CD14-positive monocyte (primary cell): ENCODE results near the gene MAP2K5. TPM values are rescaled to one million over a fixed set of nuclear protein-coding genes. Genes with fewer than 3 reads are reported as not detected.

Experiments used
- DNase-seq, 3 donors: peaks; one replicate each; pipeline ENCODE4 v3.0.0-alpha.2; 2011 to 2022
- H2AFZ ChIP-seq: 2 replicates; pipeline ENCODE4 v1.6.0; 2012; ENCODE audit warnings: mild to moderate bottlenecking, low read depth, low read length, inconsistent platforms; ENCODE audit not compliant: insufficient read depth, poor library complexity, severe bottlenecking
- H3K27ac ChIP-seq, 2 donors: 1 replicate in 1 of 2; 2 replicates in 1 of 2; pipeline ENCODE4 v1.5.1; 2012 to 2013; ENCODE audit warnings: low read length in 2 of 2, control low read depth in 1 of 2, inconsistent platforms in 1 of 2, low read depth in 1 of 2, mild to moderate bottlenecking in 1 of 2
- H3K27me3 ChIP-seq, 2 donors: one replicate each; pipeline versions ENCODE4 v1.6.0 to v1.6.1; 2011 to 2013; ENCODE audit warnings: low read length in 2 of 2; ENCODE audit not compliant: control insufficient read depth in 2 of 2, insufficient read depth in 2 of 2
- H3K36me3 ChIP-seq, 2 donors: replicated peaks in 1 of 2; 1 replicate in 1 of 2; 2 replicates in 1 of 2; pipeline versions ENCODE4 v1.5.1 to v1.6.1; 2012 to 2013; ENCODE audit warnings: low read length in 2 of 2, control low read depth in 1 of 2, inconsistent platforms in 1 of 2, mild to moderate bottlenecking in 1 of 2; ENCODE audit not compliant: insufficient read depth in 2 of 2, control insufficient read depth in 1 of 2
- H3K4me1 ChIP-seq, 2 donors: 1 replicate in 1 of 2; 2 replicates in 1 of 2; pipeline versions ENCODE4 v1.5.1 to v1.6.1; 2012 to 2013; ENCODE audit warnings: low read length in 2 of 2, control low read depth in 1 of 2, inconsistent platforms in 1 of 2, mild to moderate bottlenecking in 1 of 2, moderate library complexity in 1 of 2; ENCODE audit not compliant: insufficient read depth in 2 of 2, control insufficient read depth in 1 of 2
- H3K4me2 ChIP-seq: replicated peaks from 2 replicates; pipeline ENCODE3; 2012; ENCODE audit warnings: low read length, moderate library complexity, mild to moderate bottlenecking; ENCODE audit not compliant: poor library complexity, severe bottlenecking; ENCODE audit errors: extremely low read depth
- H3K4me3 ChIP-seq, 3 experiments: fragments of 200-600 bp in 1 of 3; sonication (generic) in 1 of 3; replicated peaks in 1 of 3; 1 replicate in 2 of 3; 2 replicates in 1 of 3; pipeline ENCODE4 v1.5.1; 2011 to 2013; ENCODE audit warnings: low read length in 3 of 3, mild to moderate bottlenecking in 3 of 3, control low read depth in 2 of 3, low read depth in 2 of 3, inconsistent platforms in 1 of 3, moderate library complexity in 1 of 3
- H3K79me2 ChIP-seq: 2 replicates; pipeline ENCODE4 v1.6.0; 2012; ENCODE audit warnings: mild to moderate bottlenecking, control low read depth, inconsistent platforms, low read length, moderate library complexity; ENCODE audit not compliant: insufficient read depth
- H3K9ac ChIP-seq: 2 replicates; pipeline ENCODE4 v1.6.0; 2017; ENCODE audit warnings: low read length, mild to moderate bottlenecking; ENCODE audit not compliant: insufficient read depth, poor library complexity, severe bottlenecking
- H3K9me3 ChIP-seq, 2 donors: replicated peaks in 1 of 2; 1 replicate in 1 of 2; 2 replicates in 1 of 2; pipeline versions ENCODE4 v1.5.1 to v1.6.1; 2012 to 2013; ENCODE audit warnings: low read length in 2 of 2, control low read depth in 1 of 2; ENCODE audit not compliant: control insufficient read depth in 1 of 2, insufficient read depth in 1 of 2
- H4K20me1 ChIP-seq: 2 replicates; pipeline ENCODE4 v1.6.0; 2012; ENCODE audit warnings: mild to moderate bottlenecking, low read length, control low read depth, moderate library complexity; ENCODE audit not compliant: insufficient read depth
- H3K27ac Mint-ChIP-seq, 7 donors: one replicate each; pipeline ENCODE4 v1.8.0; 2020; ENCODE audit warnings: mild to moderate bottlenecking in 7 of 7, mixed read lengths in 7 of 7, moderate library complexity in 6 of 7, inconsistent platforms in 2 of 7
- H3K27me3 Mint-ChIP-seq, 3 donors: one replicate each; pipeline ENCODE4 v1.8.0; 2021 to 2022; ENCODE audit warnings: low read depth in 3 of 3, mild to moderate bottlenecking in 3 of 3, mixed read lengths in 3 of 3, moderate library complexity in 3 of 3, inconsistent platforms in 1 of 3
- H3K36me3 Mint-ChIP-seq, 2 donors: one replicate each; pipeline ENCODE4 v1.8.0; 2020; ENCODE audit warnings: mixed read lengths in 2 of 2, inconsistent platforms in 1 of 2, mild to moderate bottlenecking in 1 of 2
- H3K4me1 Mint-ChIP-seq: one replicate; pipeline ENCODE4 v1.8.0; 2020; ENCODE audit warnings: mild to moderate bottlenecking, mixed read lengths
- H3K4me3 Mint-ChIP-seq, 2 donors: one replicate each; pipeline ENCODE4 v1.8.0; 2020; ENCODE audit warnings: mild to moderate bottlenecking in 2 of 2, mixed read lengths in 2 of 2, moderate library complexity in 1 of 2
- H3K9me3 Mint-ChIP-seq, 7 donors: one replicate each; pipeline ENCODE4 v1.8.0; 2020 to 2022; ENCODE audit warnings: mixed read lengths in 7 of 7, mild to moderate bottlenecking in 6 of 7, moderate library complexity in 6 of 7, inconsistent platforms in 2 of 7
- CTCF ChIP-seq: fragments of 200-600 bp; IDR thresholded peaks from one replicate; pipeline ENCODE4 v1.8.0; 2022; ENCODE audit warnings: antibody characterized with exemption, mild to moderate bottlenecking
- whole genome bisulfite sequencing: methylation state at CpG from one replicate; pipeline ENCODE4 v1.1.5; 2013; ENCODE audit warnings: missing lambda C conversion rate; ENCODE audit not compliant: insufficient coverage; 5-methylcytosine and 5-hydroxymethylcytosine counted together
- intact Hi-C, 2 donors: fragments of 100-400 bp; cut with micrococcal nuclease; formaldehyde crosslinking; loops; one replicate each; pipeline versions ENCODE4 v1.15.0 to v1.15.1; 2023
- polyA plus RNA-seq, 3 donors: library from polyadenylated mRNA; depleted of rRNA in 1 of 3; unstranded in 2 of 3; stranded (reverse) in 1 of 3; fragments of 300-500 nt in 2 of 3; fragments of >200 nt in 1 of 3; fragmentation: Illumina TruSeq in 2 of 3; gene quantifications; 1 replicate in 2 of 3; 2 replicates in 1 of 3; pipeline ENCODE4 v1.2.3, GENCODE V29; 2012 to 2021

MAP2K5 gene
- polyA plus RNA-seq, 3 donors: 10.2 to 11.3 (median 10.6) TPM

GRCh38 chr15:67841513-67841762 lies 298.9 kb downstream of the MAP2K5 start:
- H3K4me1 Mint-ChIP-seq: peaks cover 31% of the 10 kb centered on the region
- no peak for DNase-seq
- no CpG with 5 or more reads among the region's 4 CpGs for WGBS
- Histone ChIP-seq H3K27ac (peak overlapping the region; percentile 92 to 95), H3K4me3 (peak overlapping the region; percentile 75 to 83 (median 82)), H2AFZ (peak overlapping the region; percentile 93), H4K20me1 (no peaks in the 10 kb centered on the region), H3K4me1 (peaks cover 21 to 40% of the 10 kb centered on the region in 2 donors), H3K36me3 (no peaks in the 10 kb centered on the region), H3K79me2 (no peaks in the 10 kb centered on the region), H3K9me3 (no peaks in the 10 kb centered on the region), H3K4me2 (peak overlapping the region; percentile 83), H3K9ac (peak overlapping the region; percentile 90), H3K27me3 (peaks cover 0 to 3% of the 10 kb centered on the region in 2 donors)
- peak overlapping the region; percentile 89 to 95 for H3K4me3 Mint-ChIP-seq
- no peaks in the 10 kb centered on the region for H3K9me3 Mint-ChIP-seq
- peaks cover 3 to 13% (median 10%) of the 10 kb centered on the region in 3 donors for H3K27me3 Mint-ChIP-seq
- peaks cover 0 to 4% of the 10 kb centered on the region in 2 donors for H3K36me3 Mint-ChIP-seq
- H3K27ac Mint-ChIP-seq: peak overlapping the region in 4 of 7 donors; percentile 91 to 97 (median 96)
- intact Hi-C loops: no loop called here
- no peak for TF ChIP-seq CTCF

- H4K20me1 ChIP-seq: no peaks in the 10 kb centered on the region
- H2AFZ ChIP-seq: no peak overlapping the region
Measured at GRCh38 chr15:67843092-67843501, 300.6 kb downstream of the MAP2K5 start.

More at GRCh38 chr15:67843092-67843501, 300.6 kb downstream of the MAP2K5 start:
- TF ChIP-seq CTCF: no peak
- Histone ChIP-seq H3K9ac (no peak overlapping the region), H3K27ac (no peak overlapping the region), H3K36me3 (no peaks in the 10 kb centered on the region), H3K4me2 (no peak overlapping the region), H3K9me3 (no peaks in the 10 kb centered on the region), H3K27me3 (no peaks in the 10 kb centered on the region), H3K4me3 (no peak overlapping the region), H3K79me2 (no peaks in the 10 kb centered on the region), H3K4me1 (peaks cover 19 to 28% of the 10 kb centered on the region in 2 donors)
- Mint-ChIP-seq H3K4me1 (peaks cover 27% of the 10 kb centered on the region), H3K36me3 (peaks cover 0 to 2% of the 10 kb centered on the region in 2 donors), H3K4me3 (no peak overlapping the region), H3K27ac (peak overlapping the region in 1 of 7 donors; percentile 22), H3K9me3 (peaks cover 0 to 2% (median 0%) of the 10 kb centered on the region in 7 donors), H3K27me3 (peaks cover 3 to 4% (median 3%) of the 10 kb centered on the region in 3 donors)
- intact Hi-C loops: no loop called here
- no peak for DNase-seq
- 100% methylated on average over 6 of the region's 7 CpGs for WGBS
